ENCODE measurements around the gene MVK.
"Not testable (repeated sequence)": the region's sequence is repeated elsewhere in the genome, so short reads cannot be mapped to it uniquely, and the experiment has no call there.

Gene MVK

DNA sequence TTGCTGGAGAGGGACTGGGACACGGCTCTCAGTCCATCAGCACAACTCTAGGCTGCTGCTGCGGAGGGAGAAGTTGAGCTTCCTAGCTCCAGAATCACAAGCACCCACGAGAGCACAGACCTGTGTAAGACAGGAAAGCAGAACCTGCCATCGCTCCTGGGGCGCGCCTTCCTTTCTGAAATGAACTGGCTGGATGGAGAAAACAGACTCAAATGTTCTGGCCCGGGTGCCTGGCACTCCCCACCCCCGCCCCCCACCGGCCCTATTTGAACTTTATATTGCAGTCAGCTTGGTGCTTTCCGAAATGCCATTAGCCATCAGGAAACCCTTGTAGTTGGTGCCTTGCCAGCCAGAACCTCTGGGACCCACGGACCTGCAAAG, 23.8 kb downstream of the MVK start:
- TF ChIP-seq, protein P1, sequence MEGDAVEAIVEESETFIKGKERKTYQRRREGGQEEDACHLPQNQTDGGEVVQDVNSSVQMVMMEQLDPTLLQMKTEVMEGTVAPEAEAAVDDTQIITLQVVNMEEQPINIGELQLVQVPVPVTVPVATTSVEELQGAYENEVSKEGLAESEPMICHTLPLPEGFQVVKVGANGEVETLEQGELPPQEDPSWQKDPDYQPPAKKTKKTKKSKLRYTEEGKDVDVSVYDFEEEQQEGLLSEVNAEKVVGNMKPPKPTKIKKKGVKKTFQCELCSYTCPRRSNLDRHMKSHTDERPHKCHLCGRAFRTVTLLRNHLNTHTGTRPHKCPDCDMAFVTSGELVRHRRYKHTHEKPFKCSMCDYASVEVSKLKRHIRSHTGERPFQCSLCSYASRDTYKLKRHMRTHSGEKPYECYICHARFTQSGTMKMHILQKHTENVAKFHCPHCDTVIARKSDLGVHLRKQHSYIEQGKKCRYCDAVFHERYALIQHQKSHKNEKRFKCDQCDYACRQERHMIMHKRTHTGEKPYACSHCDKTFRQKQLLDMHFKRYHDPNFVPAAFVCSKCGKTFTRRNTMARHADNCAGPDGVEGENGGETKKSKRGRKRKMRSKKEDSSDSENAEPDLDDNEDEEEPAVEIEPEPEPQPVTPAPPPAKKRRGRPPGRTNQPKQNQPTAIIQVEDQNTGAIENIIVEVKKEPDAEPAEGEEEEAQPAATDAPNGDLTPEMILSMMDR (IDR thresholded peaks at IDR 0.05; ENCODE audit: low read depth, low read length), result no peak
- DNase-seq (ENCODE audit: extremely low read depth, low read depth), result no peak

DNA sequence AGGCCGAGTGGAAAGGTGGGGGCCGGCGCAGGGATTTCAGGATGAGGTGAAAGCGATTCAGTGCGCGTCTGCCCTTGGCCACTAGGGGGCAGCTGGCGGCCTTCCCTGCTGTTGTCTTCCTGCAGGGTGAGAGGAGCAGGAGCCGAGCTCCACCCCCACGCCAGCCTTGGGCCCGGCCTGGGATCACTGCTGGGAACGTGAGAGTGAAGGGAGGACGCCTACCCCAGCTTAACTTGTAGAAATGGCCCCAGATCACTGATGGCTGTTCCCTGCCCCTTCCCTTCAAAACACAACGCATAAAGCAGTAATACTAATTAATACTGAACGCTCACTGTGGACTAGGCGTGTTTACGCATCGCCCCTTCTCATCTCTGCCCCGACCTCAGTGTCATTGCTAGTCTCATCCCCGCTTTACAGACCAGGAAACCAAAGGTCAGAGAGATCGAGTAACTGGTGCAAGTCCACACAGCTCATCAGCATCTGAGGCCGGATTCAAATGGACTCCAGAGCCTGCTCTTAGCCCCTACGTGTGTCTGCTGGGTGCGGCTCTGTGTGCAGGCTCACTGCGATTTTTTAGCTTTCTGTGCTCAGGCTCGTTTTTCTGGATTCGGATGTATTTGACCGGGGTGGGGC, 24.3 kb downstream of the MVK start:
- DNase-seq (ENCODE audit: extremely low read depth, low read depth), result peak; percentile 41
- TF ChIP-seq, protein P1 (IDR thresholded peaks at IDR 0.05; ENCODE audit: low read depth, low read length), result peak; percentile 98

GRCh38 chr12:109598428-109598854, 24.8 kb downstream of the MVK start:
- TF ChIP-seq, protein P1 (IDR thresholded peaks at IDR 0.05; ENCODE audit: low read depth, low read length), result no peak
- no peak for DNase-seq (ENCODE audit: extremely low read depth, low read depth)

- no peak for DNase-seq (ENCODE audit: extremely low read depth, low read depth)
- TF ChIP-seq, protein P1 (IDR thresholded peaks at IDR 0.05; ENCODE audit: low read depth, low read length), result no peak
Measured at GRCh38 chr12:109599087-109599486, 25.5 kb downstream of the MVK start.

DNA sequence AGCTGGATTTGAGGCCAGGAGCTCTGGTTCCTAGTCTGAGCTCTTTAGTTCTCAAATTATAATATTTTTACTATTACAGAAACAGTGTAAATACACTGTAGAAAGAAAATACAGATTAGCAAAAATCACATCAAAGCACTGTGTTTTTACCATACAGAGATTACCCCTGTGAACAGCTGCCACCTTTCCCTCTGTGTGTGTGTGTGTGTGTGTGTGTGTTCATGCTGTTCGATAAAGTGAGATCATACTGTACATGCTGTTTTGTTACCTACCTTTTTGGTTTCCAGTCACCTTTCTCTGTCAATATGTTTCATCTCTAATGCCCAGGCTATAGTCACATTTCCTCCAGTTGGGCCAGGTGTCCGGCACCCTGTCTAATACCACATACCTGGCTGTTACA, 26.9 kb downstream of the MVK start:
- TF ChIP-seq, protein P1 (IDR thresholded peaks at IDR 0.05; ENCODE audit: low read depth, low read length), result no peak
- DNase-seq (ENCODE audit: extremely low read depth, low read depth), result no peak

GRCh38 chr12:109600995-109601394, 27.4 kb downstream of the MVK start:
- TF ChIP-seq, protein P1 (IDR thresholded peaks at IDR 0.05; ENCODE audit: low read depth, low read length), result no peak
- DNase-seq (ENCODE audit: extremely low read depth, low read depth), result no peak

DNA sequence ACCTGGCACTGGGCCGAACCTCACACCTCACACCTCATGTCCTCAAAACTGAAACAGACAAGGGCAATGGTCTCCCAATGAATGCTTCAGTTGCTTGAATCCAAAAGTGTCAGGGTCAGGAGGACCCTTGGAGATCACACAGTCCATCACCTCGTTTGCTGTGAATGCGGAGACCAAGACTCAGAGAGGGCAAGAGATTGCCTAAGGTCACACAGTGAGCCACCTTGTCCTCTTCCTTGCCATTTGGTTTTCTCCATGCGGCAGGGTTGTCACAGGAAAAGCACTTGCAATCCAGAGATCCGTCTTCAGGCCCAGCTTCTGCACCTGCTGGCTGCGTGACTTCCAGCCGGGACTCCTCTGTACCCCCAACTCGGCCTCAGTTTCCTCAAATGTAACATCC, 28.0 kb downstream of the MVK start:
- TF ChIP-seq, protein P1 (IDR thresholded peaks at IDR 0.05; ENCODE audit: low read depth, low read length), result no peak
- DNase-seq (ENCODE audit: extremely low read depth, low read depth), result no peak

- not testable (repeated sequence) for DNase-seq (ENCODE audit: extremely low read depth, low read depth)
Measured at GRCh38 chr12:109602132-109602531, 28.5 kb downstream of the MVK start.
